Measurements from ENCODE around the gene MUC22.
"Not testable (repeated sequence)": the region's sequence is repeated elsewhere in the genome, so short reads cannot be mapped to it uniquely, and the experiment has no call there.

The MUC22 gene

GRCh38 chr6:31057426-31058003 is 47.2 kb downstream of the MUC22 start:
- Histone ChIP-seq H3K27me3 (ENCODE audit: insufficient read depth, insufficient read length) (no peaks in the 10 kb centered on the region), H3K9ac (ENCODE audit: insufficient read length, low read depth) (no peak overlapping the region), H3K36me3 (ENCODE audit: insufficient read depth, insufficient read length, low read length) (no peaks in the 10 kb centered on the region), H3K9me3 (ENCODE audit: insufficient read depth, low read length) (no peaks in the 10 kb centered on the region), H3K4me1 (ENCODE audit: insufficient read depth, insufficient read length) (no peaks in the 10 kb centered on the region), H3K4me3 (ENCODE audit: insufficient read length, low read depth) (no peak overlapping the region)
- TF ChIP-seq ZNF274 (IDR thresholded peaks at IDR 0.05; ENCODE audit: low read depth, low read length): no peak
- no peak for TF ChIP-seq YY1 (IDR thresholded peaks at IDR 0.05; ENCODE audit: insufficient read depth, insufficient read length)
- no peak for TF ChIP-seq SUZ12 (IDR thresholded peaks at IDR 0.05; ENCODE audit: extremely low read depth, insufficient read depth, insufficient read length)
- no peak for DNase-seq (ENCODE audit: low read depth, low spot score)

GRCh38 chr6:31058128-31058894 is 48.0 kb downstream of the MUC22 start:
- Histone ChIP-seq H3K27me3 (ENCODE audit: insufficient read depth, insufficient read length) (no peaks in the 10 kb centered on the region), H3K4me1 (ENCODE audit: insufficient read depth, insufficient read length) (no peaks in the 10 kb centered on the region), H3K4me3 (ENCODE audit: insufficient read length, low read depth) (no peak overlapping the region), H3K9ac (ENCODE audit: insufficient read length, low read depth) (no peak overlapping the region), H3K9me3 (ENCODE audit: insufficient read depth, low read length) (no peaks in the 10 kb centered on the region), H3K36me3 (ENCODE audit: insufficient read depth, insufficient read length, low read length) (no peaks in the 10 kb centered on the region)
- TF ChIP-seq SUZ12 (IDR thresholded peaks at IDR 0.05; ENCODE audit: extremely low read depth, insufficient read depth, insufficient read length): no peak
- TF ChIP-seq YY1 (IDR thresholded peaks at IDR 0.05; ENCODE audit: insufficient read depth, insufficient read length): no peak
- TF ChIP-seq ZNF274 (IDR thresholded peaks at IDR 0.05; ENCODE audit: low read depth, low read length): no peak
- DNase-seq (ENCODE audit: low read depth, low spot score): no peak

- H3K36me3 ChIP-seq (ENCODE audit: insufficient read depth, insufficient read length, low read length): no peaks in the 10 kb centered on the region
- H3K9me3 ChIP-seq (ENCODE audit: insufficient read depth, low read length): no peaks in the 10 kb centered on the region
- no peaks in the 10 kb centered on the region for H3K4me1 ChIP-seq (ENCODE audit: insufficient read depth, insufficient read length)
- no peaks in the 10 kb centered on the region for H3K27me3 ChIP-seq (ENCODE audit: insufficient read depth, insufficient read length)
- no peak overlapping the region for H3K9ac ChIP-seq (ENCODE audit: insufficient read length, low read depth)
- no peak for DNase-seq (ENCODE audit: low read depth, low spot score)
- TF ChIP-seq ZNF274 (IDR thresholded peaks at IDR 0.05; ENCODE audit: low read depth, low read length) (no peak), YY1 (IDR thresholded peaks at IDR 0.05; ENCODE audit: insufficient read depth, insufficient read length) (no peak), SUZ12 (IDR thresholded peaks at IDR 0.05; ENCODE audit: extremely low read depth, insufficient read depth, insufficient read length) (no peak)
- no peak overlapping the region for H3K4me3 ChIP-seq (ENCODE audit: insufficient read length, low read depth)
These were observed 49.9 kb downstream of the MUC22 start for GRCh38 chr6:31060145-31060544.

- Histone ChIP-seq H3K4me3 (ENCODE audit: insufficient read length, low read depth) (no peak overlapping the region), H3K36me3 (ENCODE audit: insufficient read depth, insufficient read length, low read length) (no peaks in the 10 kb centered on the region), H3K27me3 (ENCODE audit: insufficient read depth, insufficient read length) (no peaks in the 10 kb centered on the region), H3K9me3 (ENCODE audit: insufficient read depth, low read length) (no peaks in the 10 kb centered on the region; the same call in 1 of the 2 replicates), H3K9ac (ENCODE audit: insufficient read length, low read depth) (no peak overlapping the region), H3K4me1 (ENCODE audit: insufficient read depth, insufficient read length) (no peaks in the 10 kb centered on the region)
- TF ChIP-seq YY1 (IDR thresholded peaks at IDR 0.05; ENCODE audit: insufficient read depth, insufficient read length) (no peak), ZNF274 (IDR thresholded peaks at IDR 0.05; ENCODE audit: low read depth, low read length) (no peak), SUZ12 (IDR thresholded peaks at IDR 0.05; ENCODE audit: extremely low read depth, insufficient read depth, insufficient read length) (no peak)
- DNase-seq (ENCODE audit: low read depth, low spot score): no peak
These were observed 53.7 kb downstream of the MUC22 start for GRCh38 chr6:31063906-31064435.

- Histone ChIP-seq H3K4me1 (ENCODE audit: insufficient read depth, insufficient read length) (no peaks in the 10 kb centered on the region), H3K27me3 (ENCODE audit: insufficient read depth, insufficient read length) (no peaks in the 10 kb centered on the region), H3K9ac (ENCODE audit: insufficient read length, low read depth) (no peak overlapping the region), H3K9me3 (ENCODE audit: insufficient read depth, low read length) (no peaks in the 10 kb centered on the region; the same call in 1 of the 2 replicates), H3K4me3 (ENCODE audit: insufficient read length, low read depth) (no peak overlapping the region), H3K36me3 (ENCODE audit: insufficient read depth, insufficient read length, low read length) (no peaks in the 10 kb centered on the region)
- no peak for DNase-seq (ENCODE audit: low read depth, low spot score)
- TF ChIP-seq YY1 (IDR thresholded peaks at IDR 0.05; ENCODE audit: insufficient read depth, insufficient read length) (no peak), SUZ12 (IDR thresholded peaks at IDR 0.05; ENCODE audit: extremely low read depth, insufficient read depth, insufficient read length) (no peak), ZNF274 (IDR thresholded peaks at IDR 0.05; ENCODE audit: low read depth, low read length) (no peak)
These were observed 55.3 kb downstream of the MUC22 start for GRCh38 chr6:31065556-31065955.

- H3K27me3 ChIP-seq (ENCODE audit: insufficient read depth, insufficient read length); H3K4me3 ChIP-seq (ENCODE audit: insufficient read length, low read depth); H3K4me1 ChIP-seq (ENCODE audit: insufficient read depth, insufficient read length); H3K36me3 ChIP-seq (ENCODE audit: insufficient read depth, insufficient read length, low read length); H3K9ac ChIP-seq (ENCODE audit: insufficient read length, low read depth); H3K9me3 ChIP-seq (ENCODE audit: insufficient read depth, low read length); DNase-seq (ENCODE audit: low read depth, low spot score): not testable (repeated sequence)
These were observed 56.8 kb downstream of the MUC22 start for GRCh38 chr6:31067028-31067427.

GRCh38 chr6:31067891-31068668 is 57.8 kb downstream of the MUC22 start:
- H3K4me1 ChIP-seq (ENCODE audit: insufficient read depth, insufficient read length); H3K36me3 ChIP-seq (ENCODE audit: insufficient read depth, insufficient read length, low read length); DNase-seq (ENCODE audit: low read depth, low spot score); H3K27me3 ChIP-seq (ENCODE audit: insufficient read depth, insufficient read length); H3K9me3 ChIP-seq (ENCODE audit: insufficient read depth, low read length); H3K4me3 ChIP-seq (ENCODE audit: insufficient read length, low read depth); H3K9ac ChIP-seq (ENCODE audit: insufficient read length, low read depth): not testable (repeated sequence)
